Small intestine (tissue), 7 donors: ENCODE measurements around the gene GNAS-AS1. TPM values are rescaled to one million over a fixed set of nuclear protein-coding genes. Genes with fewer than 3 reads are reported as not detected.
"Not testable (repeated sequence)": the region's sequence is repeated elsewhere in the genome, so short reads cannot be mapped to it uniquely, and the experiment has no call there.

Source experiments
- DNase-seq, 2 donors: peaks; one replicate each; pipeline versions ENCODE4 v3.0.0 to v3.0.0-alpha.2; 2013
- FAIRE-seq: peaks from 2 replicates; lab custom pipeline; 2012; peaks lifted over from hg19 to GRCh38; lab: Jason Lieb, UNC
- H3K27ac ChIP-seq, 3 donors: one replicate each; pipeline ENCODE4 v1.5.1; 2013; ENCODE audit warnings: low read length in 2 of 3, mild to moderate bottlenecking in 2 of 3, control low read depth in 1 of 3, inconsistent platforms in 1 of 3, low read depth in 1 of 3, moderate library complexity in 1 of 3
- H3K27me3 ChIP-seq, 3 donors: one replicate each; pipeline ENCODE4 v1.6.1; 2013; ENCODE audit warnings: low read length in 3 of 3, inconsistent platforms in 1 of 3; ENCODE audit not compliant: control insufficient read depth in 3 of 3, insufficient read depth in 3 of 3
- H3K36me3 ChIP-seq, 3 donors: one replicate each; pipeline ENCODE4 v1.6.1; 2013; ENCODE audit warnings: low read length in 3 of 3, inconsistent platforms in 1 of 3, low read depth in 1 of 3, mild to moderate bottlenecking in 1 of 3, moderate library complexity in 1 of 3; ENCODE audit not compliant: control insufficient read depth in 3 of 3, insufficient read depth in 2 of 3
- H3K4me1 ChIP-seq, 3 donors: one replicate each; pipeline ENCODE4 v1.6.1; 2013; ENCODE audit warnings: low read length in 2 of 3, inconsistent platforms in 1 of 3, low read depth in 1 of 3, mild to moderate bottlenecking in 1 of 3, moderate library complexity in 1 of 3; ENCODE audit not compliant: control insufficient read depth in 3 of 3, insufficient read depth in 2 of 3
- H3K4me3 ChIP-seq, 3 donors: one replicate each; pipeline ENCODE4 v1.5.1; 2013; ENCODE audit warnings: low read length in 3 of 3, control low read depth in 1 of 3, inconsistent platforms in 1 of 3, low read depth in 1 of 3, mild to moderate bottlenecking in 1 of 3, moderate library complexity in 1 of 3
- H3K9me3 ChIP-seq, 2 donors: one replicate each; pipeline ENCODE4 v1.6.1; 2013; ENCODE audit warnings: low read depth in 1 of 2, low read length in 1 of 2; ENCODE audit not compliant: control insufficient read depth in 2 of 2, insufficient read depth in 1 of 2
- WGBS, 3 donors: extraction: QIAGEN DNeasy Blood & Tissue Kit; methylation state at CpG; one replicate each; pipeline ENCODE4 v1.1.7; 2013; 5-methylcytosine and 5-hydroxymethylcytosine counted together
- polyA plus RNA-seq, 4 donors: library from polyadenylated mRNA; stranded (reverse) in 3 of 4; unstranded in 1 of 4; fragments of 200-250 nt in 3 of 4; fragments of 120-200 nt in 1 of 4; gene quantifications; one replicate each; pipeline versions ENCODE4 v1.2.1 to v1.2.3, GENCODE V29; 2013
- donor health status: healthy with polysubstance abuse.
- donor health status: control.
- donor health status: control.
- donor health status: Bipolar disorder and iron deficiency.
- donor health status: healthy.

Gene GNAS-AS1
- polyA plus RNA-seq, 4 donors = 0.37 to 0.38 TPM; not detected in 2

DNA sequence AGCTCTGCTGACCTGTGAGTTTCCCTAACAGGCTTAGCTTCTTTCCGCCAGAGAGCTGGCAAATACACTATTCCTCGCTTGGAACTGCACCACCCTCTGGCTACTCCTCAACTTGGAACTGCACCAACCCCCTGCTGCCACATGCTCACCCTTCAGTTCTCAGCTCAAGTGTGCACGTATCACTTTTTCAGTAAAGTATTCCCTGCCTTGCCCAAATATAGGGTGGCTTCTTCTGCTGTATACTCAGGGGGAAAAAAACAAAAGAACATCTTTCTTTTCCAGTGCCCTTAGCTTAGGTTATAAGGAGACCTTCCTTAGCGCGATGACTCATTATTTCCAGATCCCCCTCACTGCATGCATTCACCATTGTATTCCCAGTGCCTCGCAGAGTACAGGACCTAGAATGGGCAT, 21.2 kb downstream of the GNAS-AS1 start:
- no peak overlapping the region for H3K4me3 ChIP-seq
- DNase-seq (no peak), FAIRE-seq (no peak)
- H3K27me3 ChIP-seq = no peaks in the 10 kb centered on the region
- no peaks in the 10 kb centered on the region for H3K9me3 ChIP-seq
- no peaks in the 10 kb centered on the region for H3K4me1 ChIP-seq
- H3K27ac ChIP-seq = no peak overlapping the region
- WGBS, 3 donors = 81% methylated on average over 6 of the region's 6 CpGs
- no peaks in the 10 kb centered on the region for H3K36me3 ChIP-seq

DNA sequence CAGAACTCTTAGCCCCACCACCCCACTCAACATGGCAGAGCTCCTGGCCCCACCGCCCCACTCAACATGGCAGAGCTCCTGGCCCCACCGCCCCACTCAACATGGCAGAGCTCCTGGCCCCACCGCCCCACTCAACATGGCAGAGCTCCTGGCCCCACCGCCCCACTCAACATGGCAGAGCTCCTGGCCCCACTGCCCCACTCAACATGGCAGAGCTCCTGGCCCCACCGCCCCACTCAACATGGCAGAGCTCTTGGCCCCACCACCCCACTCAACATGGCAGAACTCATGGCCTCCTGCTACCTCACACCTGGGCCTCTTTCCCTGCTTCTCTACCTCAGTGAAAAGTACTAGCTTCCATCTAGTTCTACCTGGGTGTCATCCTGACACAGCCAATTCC, 21.9 kb downstream of the GNAS-AS1 start:
- not testable (repeated sequence) for H3K27me3 ChIP-seq, DNase-seq, H3K4me3 ChIP-seq, H3K36me3 ChIP-seq, FAIRE-seq, H3K27ac ChIP-seq, H3K4me1 ChIP-seq, H3K9me3 ChIP-seq
- 96 to 99% (median 96%) methylated on average over 2 to 5 of the region's 5 CpGs for WGBS, 3 donors

DNA sequence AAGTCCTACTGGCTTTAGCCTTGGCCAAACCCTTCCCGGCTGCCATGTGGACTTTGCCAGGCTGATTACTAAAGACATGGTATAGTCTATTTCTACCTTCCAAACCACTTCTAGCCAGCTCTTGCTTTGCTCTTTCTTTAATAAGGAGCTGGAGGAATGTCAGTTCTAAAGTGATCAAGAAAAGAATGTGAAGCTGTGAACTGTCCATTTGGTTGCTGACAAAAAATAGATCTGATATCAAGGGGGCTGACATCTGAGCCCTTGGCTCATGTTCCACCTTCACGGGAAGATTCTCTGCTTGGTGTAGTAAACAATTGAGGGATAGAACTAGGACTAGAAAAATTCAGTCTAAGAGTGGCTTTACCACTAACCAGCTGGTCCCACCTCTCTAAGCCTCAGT, 22.6 kb downstream of the GNAS-AS1 start:
- no peaks in the 10 kb centered on the region for H3K27me3 ChIP-seq
- no peak overlapping the region for H3K4me3 ChIP-seq
- H3K36me3 ChIP-seq = no peaks in the 10 kb centered on the region
- no peak overlapping the region for H3K27ac ChIP-seq
- 88 to 97% (median 88%) methylated on average over 2 of the region's 2 CpGs for WGBS, 3 donors
- H3K9me3 ChIP-seq = no peaks in the 10 kb centered on the region
- no peaks in the 10 kb centered on the region for H3K4me1 ChIP-seq
- FAIRE-seq (no peak), DNase-seq (no peak)

DNA sequence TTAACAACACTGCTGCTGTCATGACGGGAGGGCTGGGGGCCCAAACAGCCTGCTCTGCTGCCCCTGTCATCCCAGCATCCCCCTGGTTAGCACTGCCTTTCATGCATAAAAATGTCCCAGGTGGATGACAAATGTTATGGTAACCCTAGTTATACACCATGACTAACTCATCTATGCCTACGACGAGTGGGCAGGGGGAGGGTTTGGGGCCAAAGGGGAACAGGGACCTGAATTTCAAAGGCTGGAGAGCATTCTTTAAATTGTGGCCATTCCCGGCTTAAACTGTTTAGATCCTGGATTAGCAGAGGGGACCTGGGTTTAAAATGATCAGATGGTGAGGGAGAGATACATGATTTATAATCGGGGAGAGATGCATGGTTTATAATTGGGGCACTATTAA, 24.4 kb downstream of the GNAS-AS1 start:
- no peak for FAIRE-seq
- DNase-seq = no peak
- no peaks in the 10 kb centered on the region for H3K9me3 ChIP-seq

DNA sequence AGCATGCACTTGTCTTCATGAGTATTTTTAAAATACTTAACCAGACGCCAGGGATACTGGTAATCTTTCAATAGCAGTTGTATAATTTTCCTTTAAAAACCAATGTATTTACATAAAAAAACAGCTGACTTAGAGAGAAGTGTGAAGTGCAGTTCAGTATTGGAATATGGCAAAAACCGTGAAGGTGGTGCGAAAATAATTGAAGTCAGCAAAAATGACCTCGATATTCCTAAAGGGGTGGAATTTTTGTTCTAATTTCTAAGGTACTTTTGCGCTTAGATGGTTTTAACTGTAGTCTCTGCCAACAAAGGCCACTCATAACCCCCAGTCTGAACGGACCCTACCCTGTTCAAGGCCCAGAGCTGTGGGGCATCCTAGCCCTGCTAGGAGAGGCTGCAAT, 25.3 kb downstream of the GNAS-AS1 start:
- no peak for DNase-seq

More for the DNA sequence above, 24.4 kb downstream of the GNAS-AS1 start:
- 80 to 89% (median 86%) methylated on average over 5 of the region's 5 CpGs for WGBS, 3 donors
- H3K27ac ChIP-seq = no peak overlapping the region
- no peaks in the 10 kb centered on the region for H3K4me1 ChIP-seq
- no peaks in the 10 kb centered on the region for H3K36me3 ChIP-seq
- H3K4me3 ChIP-seq = no peak overlapping the region
- no peaks in the 10 kb centered on the region for H3K27me3 ChIP-seq

DNA sequence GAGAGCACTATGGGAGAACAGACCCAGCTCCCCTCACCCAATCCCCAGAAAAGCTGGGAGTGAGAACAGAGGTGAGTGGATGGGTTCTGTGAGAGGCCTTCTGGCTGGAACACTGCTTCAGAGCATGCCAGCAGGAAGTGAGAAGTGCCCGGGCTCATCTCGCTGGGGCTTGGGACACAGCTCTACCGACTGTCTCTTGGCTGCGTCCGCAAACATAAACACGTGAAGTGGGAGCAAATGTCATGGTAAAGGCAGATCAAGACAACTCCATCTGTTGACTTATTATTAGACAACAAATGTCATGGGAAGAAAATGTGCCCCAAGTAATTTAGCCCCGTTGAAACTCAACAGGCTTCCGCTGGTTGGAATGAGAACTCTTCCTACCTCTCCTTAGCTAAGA, 25.9 kb downstream of the GNAS-AS1 start:
- WGBS, 3 donors = 79 to 87% (median 80%) methylated on average over 8 of the region's 8 CpGs

More for the DNA sequence above, 25.3 kb downstream of the GNAS-AS1 start:
- 88 to 91% (median 90%) methylated on average over 6 of the region's 6 CpGs for WGBS, 3 donors
- no peak for FAIRE-seq
- Histone ChIP-seq H3K27ac (no peak overlapping the region), H3K36me3 (no peaks in the 10 kb centered on the region), H3K9me3 (peaks cover 0 to 2% of the 10 kb centered on the region in 2 donors), H3K4me1 (no peaks in the 10 kb centered on the region), H3K4me3 (no peak overlapping the region), H3K27me3 (no peaks in the 10 kb centered on the region)

DNA sequence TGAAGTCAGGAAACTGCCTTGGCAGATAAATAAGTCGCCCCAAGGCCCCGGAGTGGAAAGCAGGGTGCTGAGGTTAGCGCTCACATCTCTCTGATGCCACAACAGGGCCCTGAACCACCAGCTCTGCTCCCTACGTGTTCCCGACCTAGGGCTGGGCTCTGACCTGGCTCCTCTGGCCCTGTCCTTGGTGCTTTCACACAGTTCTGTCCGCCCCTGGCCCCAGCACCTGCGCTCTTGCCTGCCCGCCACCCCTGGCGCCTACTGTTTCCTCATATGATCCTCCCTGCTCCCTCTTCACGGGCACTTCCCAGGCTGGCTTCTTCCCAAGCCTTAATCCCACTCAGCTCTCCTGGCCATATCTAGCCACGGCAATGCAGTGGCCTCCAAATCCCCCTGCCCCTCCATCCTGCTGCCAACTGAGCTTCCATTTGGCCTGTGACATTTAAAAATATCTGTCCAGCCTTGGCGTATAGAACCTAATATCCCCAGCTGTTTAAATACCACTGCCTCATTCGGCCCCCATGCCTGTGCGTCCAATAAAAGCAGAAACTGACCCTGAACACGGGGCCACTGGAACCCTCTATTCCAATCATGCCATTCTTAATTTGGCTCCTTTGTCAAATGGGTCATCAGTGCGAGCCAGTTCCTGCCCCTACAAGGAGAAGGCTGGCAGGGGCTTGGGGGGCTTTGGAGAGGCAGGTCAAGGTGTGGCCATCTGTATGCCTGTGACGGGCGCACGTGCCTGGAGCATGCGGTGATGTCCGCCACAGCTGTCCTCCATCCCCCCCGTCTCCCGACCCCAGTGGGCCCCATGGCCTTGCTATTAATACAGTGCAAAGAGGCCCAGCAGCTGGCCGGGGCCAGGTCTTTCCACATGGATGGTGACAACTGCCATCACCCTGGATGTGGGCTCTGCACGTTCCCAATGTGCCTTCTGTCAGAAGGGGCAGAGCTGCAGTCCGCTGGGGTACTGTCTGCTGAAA, 27.7 kb downstream of the GNAS-AS1 start:
- peaks cover 0 to 2% of the 10 kb centered on the region in 2 donors for H3K9me3 ChIP-seq
- DNase-seq = no peak
- FAIRE-seq = no peak
- no peaks in the 10 kb centered on the region for H3K36me3 ChIP-seq
- no peak overlapping the region for H3K4me3 ChIP-seq
- no peak overlapping the region for H3K27ac ChIP-seq
- WGBS, 3 donors = 88 to 92% (median 90%) methylated on average over 26 of the region's 26 CpGs
- no peaks in the 10 kb centered on the region for H3K4me1 ChIP-seq
- no peaks in the 10 kb centered on the region for H3K27me3 ChIP-seq

More for the DNA sequence above, 25.9 kb downstream of the GNAS-AS1 start:
- Histone ChIP-seq H3K4me1 (no peaks in the 10 kb centered on the region), H3K27me3 (no peaks in the 10 kb centered on the region), H3K9me3 (peaks cover 0 to 2% of the 10 kb centered on the region in 2 donors), H3K4me3 (no peak overlapping the region), H3K36me3 (no peaks in the 10 kb centered on the region), H3K27ac (no peak overlapping the region)
- FAIRE-seq (no peak), DNase-seq (no peak)

DNA sequence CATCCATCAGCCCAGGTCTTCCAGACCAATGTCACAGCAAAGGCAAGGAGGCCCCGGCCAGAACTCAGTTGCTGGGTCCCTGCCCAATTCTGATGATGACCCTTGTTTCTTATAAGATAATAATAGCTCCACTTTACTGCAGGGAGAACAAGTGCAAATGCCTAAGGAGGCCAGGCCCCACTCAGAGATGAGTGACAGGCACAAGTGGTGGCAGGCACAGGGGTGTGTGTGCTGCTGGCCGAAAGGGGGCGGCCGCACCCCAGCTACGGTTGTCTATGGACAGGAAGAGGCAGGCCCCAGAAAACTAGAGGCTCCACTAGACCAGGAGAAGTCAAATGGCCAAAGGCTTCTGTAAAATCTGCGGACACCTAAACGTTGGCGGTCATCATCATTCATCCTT, 28.6 kb downstream of the GNAS-AS1 start:
- Histone ChIP-seq H3K4me1 (no peaks in the 10 kb centered on the region), H3K27ac (no peak overlapping the region), H3K27me3 (no peaks in the 10 kb centered on the region), H3K36me3 (no peaks in the 10 kb centered on the region), H3K9me3 (peaks cover 0 to 2% of the 10 kb centered on the region in 2 donors), H3K4me3 (no peak overlapping the region)
- DNase-seq = no peak
- WGBS, 3 donors = 89 to 95% (median 90%) methylated on average over 8 of the region's 8 CpGs
- no peak for FAIRE-seq
